GM12873 (cell line): ENCODE data around the gene CEL.
A peak's percentile ranks its signal among the peaks of the same experiment; 100 is the strongest.

Experiments used
- TF ChIP-seq, protein P1 (sequence below): IDR thresholded peaks from 2 replicates; pipeline ENCODE4 v1.5.1; 2012; ENCODE audit warnings: low read depth, mild to moderate bottlenecking, moderate library complexity, low read length, control low read depth; ENCODE audit not compliant: insufficient read depth; ENCODE audit errors: missing control alignments

CEL gene

GRCh38 chr9:133103183-133103986 lies 41.6 kb downstream of the CEL start:
- TF ChIP-seq, protein P1, sequence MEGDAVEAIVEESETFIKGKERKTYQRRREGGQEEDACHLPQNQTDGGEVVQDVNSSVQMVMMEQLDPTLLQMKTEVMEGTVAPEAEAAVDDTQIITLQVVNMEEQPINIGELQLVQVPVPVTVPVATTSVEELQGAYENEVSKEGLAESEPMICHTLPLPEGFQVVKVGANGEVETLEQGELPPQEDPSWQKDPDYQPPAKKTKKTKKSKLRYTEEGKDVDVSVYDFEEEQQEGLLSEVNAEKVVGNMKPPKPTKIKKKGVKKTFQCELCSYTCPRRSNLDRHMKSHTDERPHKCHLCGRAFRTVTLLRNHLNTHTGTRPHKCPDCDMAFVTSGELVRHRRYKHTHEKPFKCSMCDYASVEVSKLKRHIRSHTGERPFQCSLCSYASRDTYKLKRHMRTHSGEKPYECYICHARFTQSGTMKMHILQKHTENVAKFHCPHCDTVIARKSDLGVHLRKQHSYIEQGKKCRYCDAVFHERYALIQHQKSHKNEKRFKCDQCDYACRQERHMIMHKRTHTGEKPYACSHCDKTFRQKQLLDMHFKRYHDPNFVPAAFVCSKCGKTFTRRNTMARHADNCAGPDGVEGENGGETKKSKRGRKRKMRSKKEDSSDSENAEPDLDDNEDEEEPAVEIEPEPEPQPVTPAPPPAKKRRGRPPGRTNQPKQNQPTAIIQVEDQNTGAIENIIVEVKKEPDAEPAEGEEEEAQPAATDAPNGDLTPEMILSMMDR, result peak; percentile 94

DNA sequence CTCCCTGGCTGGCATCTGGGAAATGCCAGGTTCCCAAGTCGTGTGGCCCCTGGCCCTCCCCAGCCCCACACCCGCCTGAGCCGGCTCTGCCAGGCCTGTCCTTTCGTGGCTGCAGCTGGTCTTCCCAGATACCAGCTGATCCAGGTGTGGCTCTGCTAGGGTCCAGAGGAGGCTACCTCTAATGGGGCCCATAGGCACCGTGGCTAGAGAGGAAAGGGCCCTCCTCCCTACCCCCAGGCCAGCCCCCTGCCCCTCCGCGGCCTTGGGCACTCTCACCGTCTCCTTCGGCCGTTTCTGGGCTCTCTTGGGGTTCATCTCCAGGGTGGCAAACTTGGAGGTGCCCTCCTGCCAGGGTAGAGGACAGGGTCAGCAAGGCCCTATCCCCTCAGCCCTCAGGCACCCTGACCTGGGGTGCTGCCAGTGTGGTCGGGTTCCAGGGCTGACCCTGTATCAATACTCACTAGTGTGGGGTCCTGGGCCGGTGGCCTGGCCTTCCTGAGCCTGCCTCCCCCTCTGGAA lies 42.3 kb downstream of the CEL start:
- TF ChIP-seq, protein P1, result no peak

- TF ChIP-seq, protein P1, result no peak
Observed at GRCh38 chr9:133104718-133105460, 43.1 kb downstream of the CEL start.

- TF ChIP-seq, protein P1, result no peak
Observed at GRCh38 chr9:133105461-133105770, 43.6 kb downstream of the CEL start.

GRCh38 chr9:133106511-133107244 lies 44.9 kb downstream of the CEL start:
- TF ChIP-seq, protein P1, result no peak

DNA sequence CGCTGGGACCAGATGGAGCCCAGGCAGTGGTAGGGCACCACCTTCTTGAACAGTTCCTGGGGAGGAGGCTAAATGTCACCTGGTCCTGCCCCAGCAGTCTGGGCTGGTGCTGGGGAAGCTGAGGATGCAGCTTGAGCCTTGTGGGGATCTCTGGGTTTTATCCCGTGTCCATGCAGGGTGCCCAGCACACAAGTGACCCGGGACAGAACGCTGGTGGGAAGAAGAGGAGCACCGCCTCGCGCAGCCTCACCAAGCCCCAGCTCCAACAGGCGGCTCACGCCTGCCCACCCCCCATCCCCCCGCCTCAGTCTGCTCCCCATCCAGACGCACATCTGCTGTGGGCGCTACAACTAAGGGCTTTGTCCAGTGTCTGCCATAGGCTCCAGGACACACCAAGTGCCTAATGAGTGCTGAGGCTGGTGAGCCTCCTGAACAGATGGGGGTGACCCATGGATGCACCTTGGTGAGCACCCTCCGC lies 45.5 kb downstream of the CEL start:
- TF ChIP-seq, protein P1, result no peak
